CD4-positive, alpha-beta T cell treated with Interleukin-10 for 1 hour (primary cell): ENCODE data around the gene EXOC6B.

Experiments used
- DNase-seq: peaks from one replicate; pipeline ENCODE4 v3.0.0-alpha.2; 2020

Gene EXOC6B

GRCh38 chr2:72727356-72727755, 98.5 kb downstream of the EXOC6B start:
- no peak for DNase-seq

- no peak for DNase-seq
Observed at GRCh38 chr2:72723769-72724370, 102.0 kb downstream of the EXOC6B start.

- DNase-seq = no peak
Observed at GRCh38 chr2:72722492-72723070, 103.3 kb downstream of the EXOC6B start.

- DNase-seq = no peak
Observed at GRCh38 chr2:72719416-72719815, 106.4 kb downstream of the EXOC6B start.

GRCh38 chr2:72718876-72719275, 107.0 kb downstream of the EXOC6B start:
- DNase-seq = no peak

GRCh38 chr2:72716601-72717000, 109.2 kb downstream of the EXOC6B start:
- no peak for DNase-seq

GRCh38 chr2:72713857-72714256, 112.0 kb downstream of the EXOC6B start:
- no peak for DNase-seq

- no peak for DNase-seq
Observed at GRCh38 chr2:72712977-72713376, 112.9 kb downstream of the EXOC6B start.

- no peak for DNase-seq
Observed at GRCh38 chr2:72712304-72712703, 113.5 kb downstream of the EXOC6B start.

GRCh38 chr2:72710418-72711152, 115.2 kb downstream of the EXOC6B start:
- no peak for DNase-seq

- no peak for DNase-seq
Observed at GRCh38 chr2:72708236-72708635, 117.6 kb downstream of the EXOC6B start.

- DNase-seq = no peak
Observed at GRCh38 chr2:72698300-72698699, 127.5 kb downstream of the EXOC6B start.

GRCh38 chr2:72696559-72696958, 129.3 kb downstream of the EXOC6B start:
- DNase-seq = no peak

GRCh38 chr2:72695676-72696075, 130.2 kb downstream of the EXOC6B start:
- DNase-seq = no peak

- DNase-seq = no peak
Observed at GRCh38 chr2:72694715-72695496, 130.9 kb downstream of the EXOC6B start.

- DNase-seq = no peak
Observed at GRCh38 chr2:72689579-72690195, 136.1 kb downstream of the EXOC6B start.

- DNase-seq = no peak
Observed at GRCh38 chr2:72685638-72686213, 140.1 kb downstream of the EXOC6B start.

GRCh38 chr2:72682061-72682460, 143.8 kb downstream of the EXOC6B start:
- no peak for DNase-seq

- no peak for DNase-seq
Observed at GRCh38 chr2:72681016-72681995, 144.5 kb downstream of the EXOC6B start.

GRCh38 chr2:72678024-72678423, 147.8 kb downstream of the EXOC6B start:
- DNase-seq = no peak

- no peak for DNase-seq
Observed at GRCh38 chr2:72676341-72677025, 149.3 kb downstream of the EXOC6B start.
